PFSK-1 (cell line): ENCODE results near the gene STON2.

Experiments
- FOXP2 ChIP-seq: optimal IDR thresholded peaks from 2 replicates; pipeline ENCODE3; 2011; ENCODE audit warnings: borderline replicate concordance, control low read depth, inconsistent platforms; ENCODE audit not compliant: insufficient read depth; ENCODE audit errors: extremely low read length, extremely low read depth
- POLR2AphosphoS5 ChIP-seq: IDR thresholded peaks from 2 replicates; pipeline ENCODE4 v1.6.1; 2012; ENCODE audit warnings: low read depth, mild to moderate bottlenecking, control low read depth, low read length, moderate library complexity
- SIN3A ChIP-seq: IDR thresholded peaks from 2 replicates; pipeline ENCODE4 v1.6.1; 2012; ENCODE audit warnings: mild to moderate bottlenecking, low read length, moderate library complexity, borderline replicate concordance; ENCODE audit not compliant: insufficient read depth
- TAF1 ChIP-seq: IDR thresholded peaks from 2 replicates; pipeline ENCODE4 v1.6.1; 2012; ENCODE audit warnings: low read length, control low read depth, borderline replicate concordance; ENCODE audit not compliant: insufficient read depth
- TF ChIP-seq, protein P1 (sequence below), 2 experiments: IDR thresholded peaks; 2 replicates each; pipeline versions ENCODE4 v1.6.1 to v1.8.0; 2011 to 2012; ENCODE audit warnings: low read depth in 2 of 2, low read length in 2 of 2, control low read depth in 1 of 2, inconsistent platforms in 1 of 2, mild to moderate bottlenecking in 1 of 2, moderate library complexity in 1 of 2; ENCODE audit not compliant: insufficient read depth in 1 of 2

STON2 gene

DNA sequence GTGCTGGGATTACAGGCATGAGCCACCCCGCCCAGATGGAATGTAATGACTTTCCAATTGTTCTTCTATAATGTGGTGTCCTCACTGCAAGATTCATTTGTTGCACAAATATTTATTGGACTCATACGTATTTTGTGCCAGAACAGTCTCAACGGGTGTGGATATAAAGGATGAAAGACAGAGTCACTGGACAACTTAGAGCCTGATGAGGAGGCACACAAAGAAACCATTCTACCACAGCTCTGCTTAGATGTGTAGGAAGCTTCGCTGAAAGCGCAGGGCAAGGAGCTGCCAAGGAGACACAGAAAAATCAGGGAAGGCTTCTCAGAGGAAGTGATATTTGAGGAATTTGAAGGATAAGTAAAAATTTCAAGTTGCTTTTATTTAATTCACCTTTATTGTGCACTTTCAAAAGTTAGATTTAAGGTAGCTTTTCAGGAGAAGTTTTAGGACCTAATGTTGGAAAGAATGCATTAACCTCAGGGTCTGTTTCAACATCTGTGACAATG lies 41.6 kb upstream of the STON2 start:
- TF ChIP-seq SIN3A (no peak), FOXP2 (no peak), POLR2AphosphoS5 (no peak), TAF1 (no peak)
- TF ChIP-seq, protein P1, sequence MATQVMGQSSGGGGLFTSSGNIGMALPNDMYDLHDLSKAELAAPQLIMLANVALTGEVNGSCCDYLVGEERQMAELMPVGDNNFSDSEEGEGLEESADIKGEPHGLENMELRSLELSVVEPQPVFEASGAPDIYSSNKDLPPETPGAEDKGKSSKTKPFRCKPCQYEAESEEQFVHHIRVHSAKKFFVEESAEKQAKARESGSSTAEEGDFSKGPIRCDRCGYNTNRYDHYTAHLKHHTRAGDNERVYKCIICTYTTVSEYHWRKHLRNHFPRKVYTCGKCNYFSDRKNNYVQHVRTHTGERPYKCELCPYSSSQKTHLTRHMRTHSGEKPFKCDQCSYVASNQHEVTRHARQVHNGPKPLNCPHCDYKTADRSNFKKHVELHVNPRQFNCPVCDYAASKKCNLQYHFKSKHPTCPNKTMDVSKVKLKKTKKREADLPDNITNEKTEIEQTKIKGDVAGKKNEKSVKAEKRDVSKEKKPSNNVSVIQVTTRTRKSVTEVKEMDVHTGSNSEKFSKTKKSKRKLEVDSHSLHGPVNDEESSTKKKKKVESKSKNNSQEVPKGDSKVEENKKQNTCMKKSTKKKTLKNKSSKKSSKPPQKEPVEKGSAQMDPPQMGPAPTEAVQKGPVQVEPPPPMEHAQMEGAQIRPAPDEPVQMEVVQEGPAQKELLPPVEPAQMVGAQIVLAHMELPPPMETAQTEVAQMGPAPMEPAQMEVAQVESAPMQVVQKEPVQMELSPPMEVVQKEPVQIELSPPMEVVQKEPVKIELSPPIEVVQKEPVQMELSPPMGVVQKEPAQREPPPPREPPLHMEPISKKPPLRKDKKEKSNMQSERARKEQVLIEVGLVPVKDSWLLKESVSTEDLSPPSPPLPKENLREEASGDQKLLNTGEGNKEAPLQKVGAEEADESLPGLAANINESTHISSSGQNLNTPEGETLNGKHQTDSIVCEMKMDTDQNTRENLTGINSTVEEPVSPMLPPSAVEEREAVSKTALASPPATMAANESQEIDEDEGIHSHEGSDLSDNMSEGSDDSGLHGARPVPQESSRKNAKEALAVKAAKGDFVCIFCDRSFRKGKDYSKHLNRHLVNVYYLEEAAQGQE (IDR thresholded peaks at IDR 0.05; ENCODE audit: insufficient read depth in 1 of 2, low read depth in 2 of 2, low read length in 2 of 2), result no peak

DNA sequence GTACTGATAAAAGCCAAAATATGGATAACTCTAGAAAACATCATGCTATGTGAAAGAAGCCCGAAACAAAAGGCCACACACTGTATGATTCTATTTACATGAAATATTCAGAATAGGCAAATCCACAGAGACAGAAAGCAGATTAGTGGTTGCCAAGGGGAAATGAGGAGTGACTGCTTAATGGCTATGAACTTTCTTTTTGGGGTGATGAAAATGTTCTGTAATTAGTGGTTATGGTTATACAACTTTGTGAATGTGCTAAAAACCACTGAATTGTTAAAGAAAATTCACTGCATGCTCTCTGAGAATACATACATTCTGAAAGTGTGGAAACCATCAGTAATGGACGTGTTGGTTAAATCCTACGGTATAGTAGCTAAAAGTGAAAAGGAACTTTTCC lies 39.9 kb upstream of the STON2 start:
- TF ChIP-seq TAF1 (no peak), POLR2AphosphoS5 (no peak), SIN3A (no peak), FOXP2 (no peak)
- TF ChIP-seq, protein P1 (IDR thresholded peaks at IDR 0.05; ENCODE audit: insufficient read depth in 1 of 2, low read depth in 2 of 2, low read length in 2 of 2), result no peak

DNA sequence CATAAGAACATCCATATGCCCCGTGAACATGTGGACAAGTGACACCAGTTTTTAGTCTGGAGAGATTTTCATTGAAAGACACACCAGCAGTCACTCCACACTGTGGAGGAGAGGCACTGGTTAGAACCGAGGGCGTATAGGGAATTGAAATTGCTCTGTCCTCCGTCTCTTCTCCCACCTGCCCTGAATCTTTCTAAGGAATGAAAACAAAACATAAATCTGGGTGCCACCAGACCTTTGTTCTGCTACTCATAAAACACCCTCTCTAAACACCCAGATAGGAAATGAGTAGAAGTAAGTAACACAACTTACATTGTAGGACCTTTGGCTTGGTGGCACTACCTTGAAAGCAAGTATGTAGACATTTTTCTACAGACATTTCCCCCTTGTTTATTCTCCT lies 37.1 kb upstream of the STON2 start:
- no peak for TF ChIP-seq POLR2AphosphoS5
- no peak for TF ChIP-seq SIN3A
- TF ChIP-seq, protein P1 (IDR thresholded peaks at IDR 0.05; ENCODE audit: insufficient read depth in 1 of 2, low read depth in 2 of 2, low read length in 2 of 2), result no peak
- TF ChIP-seq FOXP2, result no peak
- no peak for TF ChIP-seq TAF1

DNA sequence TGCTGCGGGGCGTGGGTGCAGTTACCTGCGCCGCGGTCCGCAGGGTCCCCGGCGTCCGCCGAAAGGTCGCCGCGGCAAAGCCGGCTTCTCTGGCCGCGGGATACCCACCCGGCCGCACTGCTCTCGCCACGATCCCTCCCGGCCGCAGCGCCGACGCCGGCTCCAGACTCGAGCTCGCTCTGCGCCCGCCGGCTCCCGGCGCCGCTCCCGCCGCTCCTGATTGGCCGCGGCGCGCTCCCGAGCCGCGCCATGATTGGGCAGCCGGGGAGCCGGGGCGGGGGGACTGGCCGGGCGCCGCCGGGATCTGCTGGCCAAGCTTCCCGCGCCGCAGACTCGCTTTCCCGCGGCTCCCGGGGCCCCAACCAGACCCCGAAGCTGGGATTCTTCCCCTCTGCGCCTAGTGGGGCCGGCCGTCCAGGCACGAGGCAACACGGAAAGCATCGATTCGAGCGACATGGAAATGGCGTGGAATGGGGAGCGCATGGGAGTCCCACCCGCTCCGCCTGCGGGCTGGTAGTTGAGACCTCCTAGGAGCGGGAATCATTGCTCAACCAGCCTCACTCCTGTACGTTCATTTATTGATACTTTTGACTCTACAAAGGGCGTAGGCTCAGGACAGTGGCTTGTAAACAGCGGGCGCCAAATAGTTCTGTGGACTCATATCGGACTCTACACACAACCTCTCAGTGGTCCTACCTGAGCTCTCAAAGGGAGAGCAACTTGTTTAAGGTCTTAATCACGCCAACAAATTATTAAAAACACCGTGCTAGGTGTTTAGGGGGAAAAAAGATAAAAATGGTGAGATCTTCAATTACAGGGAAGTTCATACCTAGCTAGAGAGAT lies 36.4 kb upstream of the STON2 start:
- TF ChIP-seq SIN3A, result no peak
- TF ChIP-seq FOXP2, result no peak

DNA sequence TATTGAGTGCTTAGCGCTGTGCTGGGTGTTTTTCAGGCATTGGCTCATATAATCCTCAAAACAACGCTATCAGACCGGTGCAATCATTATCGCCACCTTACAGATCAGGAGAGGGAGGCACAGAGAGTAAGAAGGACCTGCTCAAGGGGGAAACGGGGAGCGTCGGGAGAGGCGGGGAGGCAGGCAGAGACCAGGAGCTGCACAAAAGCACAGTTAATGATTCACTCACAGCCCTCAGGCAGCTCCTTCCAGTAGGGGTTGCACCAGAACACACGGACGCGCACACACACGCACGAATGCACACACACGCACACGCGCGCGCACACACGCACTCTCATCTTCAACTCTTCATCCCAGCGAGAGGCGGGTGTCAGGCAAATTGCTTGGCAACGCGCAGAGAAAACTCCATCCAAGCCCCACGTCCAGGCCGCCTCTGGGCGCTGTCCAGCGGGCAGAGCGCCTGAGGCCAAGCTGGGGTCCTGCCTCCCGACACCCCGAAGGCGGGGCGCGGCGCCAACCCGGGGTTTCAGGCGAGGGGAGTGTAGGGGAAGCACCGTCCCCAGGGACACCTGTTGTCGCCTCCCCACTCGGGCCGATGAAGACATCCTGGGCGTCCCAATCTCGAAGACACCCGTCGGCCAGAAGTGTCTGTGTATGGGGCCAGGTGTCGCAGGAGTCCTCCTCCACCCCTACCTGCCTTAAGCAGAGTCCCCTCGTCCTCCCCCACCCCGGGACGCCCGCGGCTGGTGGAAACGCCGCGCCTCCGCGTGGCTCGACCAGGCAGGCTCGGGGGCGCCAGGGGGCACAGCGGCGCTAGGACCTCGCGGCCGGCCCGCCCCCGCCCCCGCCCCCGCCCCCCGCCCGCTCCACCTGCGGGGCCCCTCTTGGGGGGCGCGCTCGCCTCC lies 35.5 kb upstream of the STON2 start:
- TF ChIP-seq TAF1 (no peak), FOXP2 (no peak), SIN3A (no peak), POLR2AphosphoS5 (no peak)
- TF ChIP-seq, protein P1 (IDR thresholded peaks at IDR 0.05; ENCODE audit: insufficient read depth in 1 of 2, low read depth in 2 of 2, low read length in 2 of 2), result peak; percentile 65 to 84; a peak in 3 of 4 replicates
